IMR-90 (cell line): ENCODE measurements around the gene PLCG2. TPM values are rescaled to one million over a fixed set of nuclear protein-coding genes. Genes with fewer than 3 reads are reported as not detected.

ENCODE experiments used
- ATAC-seq: fragments of 200-7000 bp; cut with Tn5 transposase; 2 replicates; pipeline ENCODE4 v1.9.1; 2020; ENCODE audit warnings: low read depth, mild to moderate bottlenecking, moderate library complexity
- BruUV-seq: library from RNA; stranded (reverse); fragments of 400-500 nt; replicated peaks from 2 replicates; lab custom pipeline; 2021; lab: Mats Ljungman, UMichigan
- CTCF ChIA-PET: fragments of 300-600 bp; formaldehyde crosslinking; extraction: SDS; loops from one replicate; lab custom pipeline; 2021; ENCODE audit warnings: antibody characterized with exemption; lab: Yijun Ruan, JAX
- POLR2A ChIA-PET: fragments of 300-600 bp; sonication (Branson Sonifier 250); formaldehyde crosslinking; loops from one replicate; lab custom pipeline; 2022; ENCODE audit warnings: antibody characterized with exemption; ENCODE audit not compliant: unreplicated experiment; lab: Charles Lee
- DNase-seq: peaks from one replicate; pipeline ENCODE4 v3.0.0; 2013
- H2AFZ ChIP-seq: replicated peaks from 2 replicates; pipeline ENCODE3; 2013; ENCODE audit warnings: low read length, mild to moderate bottlenecking; ENCODE audit not compliant: poor library complexity
- H2AK5ac ChIP-seq: 2 replicates; pipeline ENCODE4 v1.6.1; 2013; ENCODE audit warnings: low read depth, low read length, inconsistent platforms
- H2AK9ac ChIP-seq: replicated peaks from 2 replicates; pipeline ENCODE3; 2013; ENCODE audit warnings: mild to moderate bottlenecking, low read depth, low read length, moderate library complexity; ENCODE audit not compliant: poor library complexity
- H2BK120ac ChIP-seq: 2 replicates; pipeline ENCODE4 v1.6.1; 2013; ENCODE audit warnings: low read depth, low read length, inconsistent platforms
- H2BK15ac ChIP-seq: 3 replicates; pipeline ENCODE4 v1.6.1; 2013; ENCODE audit warnings: low read depth, low read length, inconsistent platforms
- H2BK20ac ChIP-seq: 2 replicates; pipeline ENCODE4 v1.6.1; 2013; ENCODE audit warnings: low read depth, mild to moderate bottlenecking, inconsistent platforms, low read length, moderate library complexity
- H2BK5ac ChIP-seq: 2 replicates; pipeline ENCODE4 v1.6.1; 2013; ENCODE audit warnings: mild to moderate bottlenecking, low read depth, low read length, inconsistent platforms; ENCODE audit not compliant: poor library complexity, severe bottlenecking
- H3K14ac ChIP-seq: replicated peaks from 2 replicates; pipeline ENCODE4 v1.6.1; 2013; ENCODE audit warnings: low read depth, low read length, inconsistent platforms
- H3K18ac ChIP-seq: 2 replicates; pipeline ENCODE4 v1.6.1; 2013; ENCODE audit warnings: low read depth, low read length, control low read depth
- H3K23ac ChIP-seq: 2 replicates; pipeline ENCODE4 v1.6.1; 2013; ENCODE audit warnings: low read depth, low read length, inconsistent platforms
- H3K27ac ChIP-seq: 2 replicates; pipeline ENCODE4 v1.5.1; 2013; ENCODE audit warnings: mild to moderate bottlenecking, control low read depth, low read length; ENCODE audit not compliant: insufficient read depth
- H3K27me3 ChIP-seq: 2 replicates; pipeline ENCODE4 v1.6.1; 2013; ENCODE audit warnings: low read length; ENCODE audit not compliant: control insufficient read depth, insufficient read depth
- H3K36me3 ChIP-seq: 2 replicates; pipeline ENCODE4 v1.6.1; 2013; ENCODE audit warnings: low read length, mixed read lengths; ENCODE audit not compliant: control insufficient read depth, insufficient read depth
- H3K4ac ChIP-seq: 2 replicates; pipeline ENCODE4 v1.6.1; 2013; ENCODE audit warnings: low read depth, low read length, inconsistent platforms
- H3K4me1 ChIP-seq: 2 replicates; pipeline ENCODE4 v1.6.1; 2013; ENCODE audit warnings: low read length, mixed read lengths; ENCODE audit not compliant: control insufficient read depth, insufficient read depth
- H3K4me2 ChIP-seq: 2 replicates; pipeline ENCODE4 v1.6.1; 2013; ENCODE audit warnings: low read depth, mild to moderate bottlenecking, control low read depth, low read length, moderate library complexity
- H3K4me3 ChIP-seq: 2 replicates; pipeline ENCODE4 v1.5.1; 2013; ENCODE audit warnings: low read depth, mild to moderate bottlenecking, control low read depth, low read length, moderate library complexity; ENCODE audit not compliant: insufficient read depth
- H3K56ac ChIP-seq: 2 replicates; pipeline ENCODE4 v1.6.1; 2013; ENCODE audit warnings: low read length, inconsistent platforms; ENCODE audit not compliant: insufficient read depth; ENCODE audit errors: extremely low read depth
- H3K79me1 ChIP-seq, 2 experiments: 2 replicates each; pipeline ENCODE4 v1.6.1; 2013; ENCODE audit warnings: low read length in 2 of 2, inconsistent platforms in 1 of 2, low read depth in 1 of 2
- H3K9ac ChIP-seq: 2 replicates; pipeline ENCODE4 v1.6.1; 2013; ENCODE audit warnings: low read depth, low read length, control low read depth
- H3K9me1 ChIP-seq: 2 replicates; pipeline ENCODE4 v1.6.1; 2013; ENCODE audit warnings: low read length, inconsistent platforms; ENCODE audit not compliant: insufficient read depth
- H3K9me3 ChIP-seq: 2 replicates; pipeline ENCODE4 v1.6.1; 2013; ENCODE audit warnings: low read length; ENCODE audit not compliant: control insufficient read depth, insufficient read depth
- H4K20me1 ChIP-seq: 2 replicates; pipeline ENCODE4 v1.6.1; 2013; ENCODE audit warnings: low read length, inconsistent platforms; ENCODE audit not compliant: insufficient read depth
- H4K5ac ChIP-seq: 2 replicates; pipeline ENCODE4 v1.6.1; 2013; ENCODE audit warnings: mild to moderate bottlenecking, low read depth, low read length, control low read depth
- H4K8ac ChIP-seq, 2 experiments: 2 replicates each; pipeline ENCODE4 v1.6.1; 2013; ENCODE audit warnings: low read depth in 2 of 2, low read length in 2 of 2, control low read depth in 1 of 2, inconsistent platforms in 1 of 2
- H4K91ac ChIP-seq: 2 replicates; pipeline ENCODE4 v1.6.1; 2013; ENCODE audit warnings: low read depth, low read length, inconsistent platforms; ENCODE audit not compliant: insufficient read depth
- POLR2A ChIP-seq: IDR thresholded peaks from 2 replicates; pipeline ENCODE4 v1.6.1; 2012; ENCODE audit warnings: mild to moderate bottlenecking, low read depth, low read length
- RAD21 ChIP-seq: IDR thresholded peaks from 2 replicates; pipeline ENCODE4 v1.6.1; 2012; ENCODE audit warnings: low read length, improper control_type of control experiment
- WGBS, 2 experiments: methylation state at CpG; one replicate each; pipeline versions ENCODE4 v1.1.5 to v1.1.7; 2013; ENCODE audit warnings: missing lambda C conversion rate in 2 of 2; ENCODE audit not compliant: insufficient read length in 1 of 2; ENCODE audit errors: extremely low coverage in 2 of 2; 5-methylcytosine and 5-hydroxymethylcytosine counted together
- dilution Hi-C: fragments of 300-500 bp; cut with HindIII; formaldehyde crosslinking; loops from one replicate; pipeline ENCODE4 v1.14.3; 2018; ENCODE audit warnings: low sequenced_read_pairs; ENCODE audit not compliant: unreplicated experiment
- in situ Hi-C: fragments of 300-500 bp; cut with MboI; formaldehyde crosslinking; loops from 3 replicates; pipeline ENCODE4 v1.14.3; 2019; ENCODE audit warnings: low sequenced_read_pairs, inconsistent platforms, mixed read lengths
- intact Hi-C: fragments of 100-400 bp; cut with micrococcal nuclease; formaldehyde crosslinking; loops from 2 replicates; pipeline ENCODE4 v1.10.0; 2022
- polyA plus RNA-seq, 3 experiments: library from polyadenylated mRNA; depleted of rRNA; stranded (reverse); fragments of >200 nt; gene quantifications; 2 replicates each; pipeline ENCODE4 v1.2.3, GENCODE V29; 2012; ENCODE audit warnings: low replicate concordance in 1 of 3
- total RNA-seq: library from RNA; depleted of rRNA; stranded (reverse); fragments of >200 nt; gene quantifications from 2 replicates; pipeline ENCODE4 v1.2.3, GENCODE V29; 2012

Gene PLCG2
- total and polyA plus RNA-seq, 2 of the 4 experiments (the other 2 are of a cell fraction), result 0.14 to 0.18 TPM

DNA sequence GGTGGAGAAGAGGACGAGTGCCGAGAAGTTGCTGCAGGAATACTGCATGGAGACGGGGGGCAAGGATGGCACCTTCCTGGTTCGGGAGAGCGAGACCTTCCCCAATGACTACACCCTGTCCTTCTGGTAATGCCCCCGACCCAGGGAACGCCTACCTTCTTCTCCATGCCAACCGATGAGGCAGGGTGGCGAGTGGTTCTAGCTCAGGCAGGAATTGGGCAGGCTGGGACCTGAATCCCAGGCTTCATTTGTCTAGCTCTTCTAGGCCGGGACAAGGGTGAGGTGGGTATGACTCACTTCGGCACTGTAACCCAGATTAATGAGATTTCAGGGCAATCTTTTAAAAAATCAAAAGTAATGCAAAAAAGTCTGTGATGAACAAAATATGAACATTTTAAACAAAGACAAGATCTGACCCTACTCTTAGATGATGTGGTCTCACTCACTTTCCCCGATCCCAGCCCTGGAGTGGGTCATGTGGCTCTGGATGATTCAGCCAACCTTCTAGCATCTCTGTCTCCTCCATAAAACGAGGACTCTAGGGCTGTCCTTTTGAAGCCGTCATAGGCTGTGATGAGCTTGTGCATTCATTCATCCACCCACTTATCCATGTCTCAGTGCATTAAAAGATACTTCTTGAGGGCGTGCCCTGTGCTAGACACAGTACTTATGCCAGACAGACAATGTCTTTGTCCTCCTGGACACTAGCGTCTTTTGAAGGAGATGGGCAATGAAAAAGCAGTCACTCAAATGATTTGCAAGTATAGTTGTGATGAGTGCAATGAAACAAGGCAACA is 129.6 kb downstream of the PLCG2 start:
- Histone ChIP-seq H3K4me3 (no peak overlapping the region), H3K9me3 (0 out of 2 replicates have a peak, but pooled peaks cover 2% of the 10 kb centered on the region), H2BK5ac (no peak overlapping the region), H2BK15ac (no peak overlapping the region), H3K4ac (no peak overlapping the region), H4K91ac (no peak overlapping the region), H4K5ac (no peak overlapping the region), H3K36me3 (no peaks in the 10 kb centered on the region), H2AK9ac (no peak overlapping the region), H2AFZ (no peak overlapping the region), H3K4me1 (no peaks in the 10 kb centered on the region), H3K56ac (no peak overlapping the region), H3K18ac (no peak overlapping the region), H3K23ac (no peak overlapping the region), H3K9me1 (no peaks in the 10 kb centered on the region), H3K79me1 (no peaks in the 10 kb centered on the region), H2BK20ac (no peak overlapping the region), H2AK5ac (no peak overlapping the region), H3K27ac (no peak overlapping the region), H3K14ac (no peak overlapping the region), H3K27me3 (no peaks in the 10 kb centered on the region; the same call in 1 of the 2 replicates), H4K8ac (no peak overlapping the region), H3K9ac (no peak overlapping the region), H3K4me2 (no peak overlapping the region), H4K20me1 (no peaks in the 10 kb centered on the region), H2BK120ac (no peak overlapping the region)
- no peak for TF ChIP-seq RAD21
- TF ChIP-seq POLR2A, result no peak
- dilution Hi-C loops, result no loop called here
- intact Hi-C loops, result no loop called here
- 20% methylated on average over 1 of the region's 16 CpGs; no CpG with 5 or more reads in 1 of the 2 experiments for WGBS, 2 experiments
- POLR2A ChIA-PET, result no interaction called here
- in situ Hi-C loops, result no loop called here
- ATAC-seq (no peak), DNase-seq (no peak)
- CTCF ChIA-PET, result no interaction called here
- no TSS peak for BruUV-seq
